Measurements from ENCODE around the gene NOTCH4.

The NOTCH4 gene

DNA sequence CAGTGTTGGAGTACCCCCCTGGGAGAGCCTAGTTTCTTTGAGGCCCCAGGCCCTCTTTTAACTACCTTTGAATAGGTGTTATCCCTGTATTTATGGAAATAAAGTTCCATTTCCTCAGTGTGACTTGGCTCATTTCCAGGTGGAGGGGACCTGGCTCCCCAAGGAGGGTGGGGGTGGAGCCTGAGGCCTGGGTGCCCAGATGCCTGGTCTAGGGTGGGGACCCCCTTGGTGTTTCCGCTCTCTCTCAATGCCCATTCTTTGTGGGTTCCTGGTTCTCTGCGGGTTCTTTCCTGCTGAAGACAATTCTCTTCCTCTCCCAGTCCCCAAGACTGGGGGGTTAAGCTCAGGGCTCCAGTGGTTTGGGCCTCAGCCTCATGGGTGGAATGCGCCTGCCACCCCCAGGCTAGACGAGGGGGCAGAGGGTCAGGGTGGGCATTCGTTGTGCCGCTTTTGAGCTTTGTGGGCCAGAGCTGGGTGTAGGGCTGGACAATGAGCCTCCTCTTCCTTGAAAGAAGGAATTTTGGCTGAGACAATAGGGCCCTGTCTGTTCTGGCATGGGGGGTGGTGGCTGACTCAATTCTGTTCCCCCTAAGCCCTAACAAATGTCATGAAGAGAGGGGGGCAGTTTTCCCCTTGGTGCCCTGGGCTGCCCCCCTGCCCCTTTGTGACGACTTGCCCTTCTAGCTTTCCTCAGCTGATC is 60.2 kb downstream of the NOTCH4 start:
- peak; percentile 70 for DNase-seq (ENCODE audit: low spot score)

DNA sequence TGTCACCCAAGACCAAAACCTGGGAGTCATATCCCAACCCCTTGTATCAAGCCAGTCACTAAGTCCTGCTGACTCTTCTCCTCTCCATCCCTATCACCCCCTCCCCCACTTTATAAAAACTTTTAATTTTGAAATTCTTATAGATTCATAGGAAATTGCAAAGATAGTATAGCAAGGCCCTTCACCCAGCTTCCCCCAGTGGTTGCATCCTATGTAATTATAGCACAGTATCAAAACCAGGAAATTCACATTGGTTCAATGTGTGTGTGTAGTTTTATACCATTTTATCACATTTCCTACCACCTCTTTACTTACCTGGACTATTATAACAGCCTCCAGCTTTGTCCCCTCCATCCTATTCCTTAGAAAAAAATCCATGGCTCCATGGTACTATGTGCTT is 65.8 kb downstream of the NOTCH4 start:
- no peak for DNase-seq (ENCODE audit: low spot score)

DNA sequence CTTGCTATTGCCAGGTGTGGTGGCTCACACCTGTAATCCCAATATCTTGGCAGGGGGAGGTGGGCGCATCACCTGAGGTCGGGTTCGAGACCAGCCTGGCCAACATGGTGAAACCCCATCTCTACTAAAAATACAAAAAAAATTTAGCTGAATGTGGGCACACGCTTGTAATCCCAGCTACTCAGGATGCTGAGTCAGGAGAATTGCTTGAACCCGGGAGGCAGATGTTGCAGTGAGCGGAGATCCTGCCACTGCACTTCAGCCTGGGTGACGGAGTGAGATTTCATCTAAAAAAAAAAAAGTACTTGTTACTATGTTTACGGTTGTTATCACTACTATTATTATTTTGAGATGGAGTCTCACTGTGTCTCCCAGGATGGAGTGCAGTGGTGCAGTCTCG is 67.0 kb downstream of the NOTCH4 start:
- DNase-seq (ENCODE audit: low spot score), result no peak

DNA sequence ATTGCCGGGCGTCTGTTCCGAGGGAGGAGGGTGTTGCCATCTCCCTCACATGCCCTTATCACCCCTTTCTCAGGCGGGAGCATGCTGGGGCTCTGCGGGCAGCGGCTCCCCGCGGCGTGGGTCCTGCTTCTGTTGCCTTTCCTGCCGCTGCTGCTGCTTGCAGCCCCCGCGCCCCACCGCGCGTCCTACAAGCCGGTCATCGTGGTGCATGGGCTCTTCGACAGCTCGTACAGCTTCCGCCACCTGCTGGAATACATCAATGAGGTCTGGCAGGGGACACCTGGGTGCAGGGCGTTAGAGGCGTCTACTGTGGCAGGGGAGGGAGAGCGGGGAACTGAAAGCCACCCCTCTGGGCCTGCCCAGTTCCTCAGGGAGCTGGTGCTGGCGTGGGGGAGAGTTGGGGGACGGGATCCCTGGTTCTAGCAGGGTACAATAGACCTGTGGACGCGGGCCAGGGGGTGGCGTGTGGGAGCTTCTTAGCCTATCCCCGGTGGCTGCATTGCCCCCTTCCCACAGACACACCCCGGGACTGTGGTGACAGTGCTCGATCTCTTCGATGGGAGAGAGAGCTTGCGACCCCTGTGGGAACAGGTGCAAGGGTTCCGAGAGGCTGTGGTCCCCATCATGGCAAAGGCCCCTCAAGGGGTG is 69.2 kb downstream of the NOTCH4 start:
- peak; percentile 53 for DNase-seq (ENCODE audit: low spot score)

DNA sequence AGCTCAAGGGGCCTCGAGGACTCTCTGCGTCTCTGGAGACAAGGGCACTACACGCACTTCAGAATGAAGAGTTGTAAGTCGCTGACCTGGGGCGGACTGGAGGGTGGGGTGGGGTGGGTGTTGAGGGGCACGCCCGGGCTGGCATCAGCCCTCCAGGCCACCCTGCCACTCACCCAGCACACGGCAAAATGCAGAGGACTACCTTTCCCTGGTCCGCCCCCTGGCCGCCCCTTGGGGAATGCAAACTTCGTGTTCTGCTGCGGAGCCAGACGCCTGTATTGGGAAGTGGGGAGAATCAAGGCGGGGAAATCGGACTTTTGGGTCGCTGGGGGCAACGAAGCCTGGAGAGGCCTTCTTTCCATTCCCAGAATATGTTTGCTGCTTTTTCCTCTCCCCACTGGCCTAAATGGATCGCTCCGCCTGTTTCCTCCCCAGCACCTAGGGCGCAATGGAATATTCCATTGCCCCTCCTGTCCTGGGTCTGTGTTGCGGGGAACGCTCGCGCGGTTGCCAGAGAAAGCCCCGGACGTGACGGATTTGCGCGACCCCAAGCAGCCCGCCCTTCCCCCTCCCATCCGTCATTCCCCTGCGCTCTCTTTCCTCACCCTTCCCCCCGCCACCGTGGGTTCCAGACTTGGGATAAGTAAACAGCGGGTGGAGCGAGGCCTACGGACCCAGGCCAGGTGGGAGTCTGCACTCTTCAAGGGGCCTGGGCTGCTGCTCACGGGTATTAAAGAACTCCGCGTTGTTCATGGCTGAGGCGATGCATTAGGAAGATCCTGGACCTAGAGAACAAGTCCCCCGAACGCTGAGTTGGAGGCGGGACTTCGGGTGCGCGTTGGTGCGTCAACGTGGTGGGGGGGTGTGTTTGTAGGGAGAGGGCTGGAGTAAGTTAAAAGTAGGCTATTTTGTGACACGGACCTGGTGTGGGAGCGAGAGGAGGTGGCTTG is 70.0 kb downstream of the NOTCH4 start, which contains the start of gene PPT2:
TSS of gene PPT2 (plus strand) at position 578 of the 950 bp plus-strand sequence. CDS start 454 bp downstream, outside the sequence.
- DNase-seq (ENCODE audit: low spot score), result peak; percentile 94

DNA sequence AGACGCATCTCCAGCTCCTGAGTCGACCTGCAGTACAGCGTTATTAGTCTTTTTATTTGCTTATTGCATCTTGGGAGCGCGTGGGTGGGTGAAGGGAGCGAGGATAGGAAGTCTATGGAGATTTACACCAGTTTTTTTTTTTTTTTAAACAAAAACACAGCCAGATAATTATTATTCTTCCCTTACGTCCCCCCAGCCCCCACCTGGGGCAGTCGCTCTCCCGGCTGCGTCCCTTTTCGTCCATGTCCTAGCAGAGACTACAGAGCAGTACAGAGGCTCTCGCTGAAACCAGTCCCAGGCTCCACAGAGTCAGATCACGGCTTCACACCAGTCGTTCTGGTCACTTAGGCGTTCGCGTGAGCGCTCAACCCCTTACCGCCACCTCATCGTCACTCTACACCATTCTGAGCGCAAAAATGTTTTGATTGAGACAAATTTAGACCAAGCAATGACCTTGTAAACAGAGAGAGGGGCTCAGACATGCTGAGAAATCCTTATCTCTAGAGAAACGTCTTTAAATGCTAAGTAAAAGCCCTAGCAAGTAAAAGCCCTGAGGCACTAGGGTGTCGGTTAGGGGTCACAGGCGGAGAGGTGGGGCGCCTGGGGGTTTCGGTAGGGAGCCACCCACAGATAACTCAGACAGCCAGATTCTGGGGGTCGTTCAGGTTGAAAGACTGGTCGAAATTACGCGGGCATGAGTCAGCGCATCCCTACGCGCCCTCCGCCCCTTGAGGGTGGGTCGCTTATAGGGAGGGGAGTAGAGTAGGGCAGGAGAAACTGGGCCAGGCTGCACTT is 70.9 kb downstream of the NOTCH4 start:
- DNase-seq (ENCODE audit: low spot score), result no peak

DNA sequence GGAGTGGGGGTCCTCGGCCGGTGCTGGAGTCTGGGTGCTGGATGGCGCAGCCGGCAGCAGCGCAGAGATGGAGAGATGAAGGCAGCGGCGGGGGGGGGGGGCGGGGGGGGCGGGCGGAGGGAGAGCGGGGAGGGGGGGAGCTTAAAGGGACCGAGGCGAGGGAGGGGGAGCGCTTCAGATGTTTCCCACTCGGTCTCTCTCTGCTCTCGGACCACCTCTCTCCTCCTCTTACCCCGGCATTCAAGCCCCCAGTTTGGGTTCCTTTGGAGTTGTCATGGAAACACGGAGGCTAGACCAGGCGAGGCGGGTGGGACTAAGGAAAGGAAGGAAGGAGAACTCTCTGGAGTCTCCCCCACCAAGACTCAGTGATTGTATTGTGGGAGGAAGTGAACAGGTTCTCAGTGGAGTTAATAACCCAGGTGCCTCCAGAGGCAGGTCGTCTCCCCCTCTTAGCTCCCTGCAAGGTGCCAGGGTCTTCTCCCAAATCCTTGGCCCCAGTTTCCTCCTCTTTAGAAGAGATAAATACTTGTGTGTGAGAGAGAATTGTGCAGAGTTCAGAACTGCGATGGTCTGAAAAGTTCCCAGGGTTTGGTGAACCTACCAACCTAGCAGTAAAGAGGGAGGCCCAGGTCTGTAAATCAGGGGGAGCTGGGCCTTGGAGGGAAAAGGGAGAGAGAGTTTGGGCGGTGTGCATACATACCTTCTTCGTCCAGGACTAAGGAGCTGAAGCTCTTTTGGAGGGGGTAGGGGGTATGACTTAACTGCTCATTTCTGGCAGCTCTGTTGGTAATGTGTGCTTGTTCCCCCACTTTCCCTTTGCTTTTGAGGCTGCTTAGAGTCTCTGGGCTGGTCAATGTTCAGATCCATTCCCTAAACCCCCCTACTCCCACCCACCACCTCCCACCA is 71.8 kb downstream of the NOTCH4 start, which contains the start of gene PRRT1:
TSS of gene PRRT1 (minus strand) at position 77 of the 906 bp plus-strand sequence. CDS start 112 bp downstream, outside the sequence.
- DNase-seq (ENCODE audit: low spot score), result peak; percentile 52

DNA sequence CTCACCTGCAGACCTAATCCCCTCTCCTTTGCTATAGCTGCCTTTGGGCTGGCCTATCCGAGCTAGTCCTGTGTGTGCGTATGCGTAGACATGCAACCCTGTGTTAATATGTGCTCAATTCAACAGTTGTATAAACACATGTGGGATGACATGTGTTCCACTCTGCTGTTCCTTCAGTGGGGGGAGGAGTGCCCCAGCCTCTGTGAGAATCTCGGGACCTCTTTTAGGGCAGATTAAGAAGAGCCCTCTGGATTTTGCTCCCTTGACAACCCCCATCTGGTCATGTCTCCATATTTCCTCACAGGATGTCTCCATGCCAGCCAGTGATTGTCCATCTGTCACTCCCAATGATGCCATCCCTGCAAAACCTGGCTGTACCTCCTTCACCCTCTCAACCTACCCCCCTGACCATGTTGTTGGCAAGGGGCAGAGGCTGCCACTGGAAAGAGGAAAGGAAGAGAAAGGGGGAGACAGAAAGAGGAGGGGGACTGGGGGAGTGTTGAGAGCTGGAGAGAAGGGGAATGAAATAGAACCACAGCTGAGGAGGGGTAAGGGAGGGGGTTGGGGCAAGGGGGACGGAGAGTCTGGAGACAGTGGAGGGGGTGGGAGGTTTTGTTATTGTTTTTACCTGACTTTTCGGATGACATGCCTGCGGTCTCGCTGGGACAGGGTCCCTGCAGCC is 72.5 kb downstream of the NOTCH4 start:
- no peak for DNase-seq (ENCODE audit: low spot score)

DNA sequence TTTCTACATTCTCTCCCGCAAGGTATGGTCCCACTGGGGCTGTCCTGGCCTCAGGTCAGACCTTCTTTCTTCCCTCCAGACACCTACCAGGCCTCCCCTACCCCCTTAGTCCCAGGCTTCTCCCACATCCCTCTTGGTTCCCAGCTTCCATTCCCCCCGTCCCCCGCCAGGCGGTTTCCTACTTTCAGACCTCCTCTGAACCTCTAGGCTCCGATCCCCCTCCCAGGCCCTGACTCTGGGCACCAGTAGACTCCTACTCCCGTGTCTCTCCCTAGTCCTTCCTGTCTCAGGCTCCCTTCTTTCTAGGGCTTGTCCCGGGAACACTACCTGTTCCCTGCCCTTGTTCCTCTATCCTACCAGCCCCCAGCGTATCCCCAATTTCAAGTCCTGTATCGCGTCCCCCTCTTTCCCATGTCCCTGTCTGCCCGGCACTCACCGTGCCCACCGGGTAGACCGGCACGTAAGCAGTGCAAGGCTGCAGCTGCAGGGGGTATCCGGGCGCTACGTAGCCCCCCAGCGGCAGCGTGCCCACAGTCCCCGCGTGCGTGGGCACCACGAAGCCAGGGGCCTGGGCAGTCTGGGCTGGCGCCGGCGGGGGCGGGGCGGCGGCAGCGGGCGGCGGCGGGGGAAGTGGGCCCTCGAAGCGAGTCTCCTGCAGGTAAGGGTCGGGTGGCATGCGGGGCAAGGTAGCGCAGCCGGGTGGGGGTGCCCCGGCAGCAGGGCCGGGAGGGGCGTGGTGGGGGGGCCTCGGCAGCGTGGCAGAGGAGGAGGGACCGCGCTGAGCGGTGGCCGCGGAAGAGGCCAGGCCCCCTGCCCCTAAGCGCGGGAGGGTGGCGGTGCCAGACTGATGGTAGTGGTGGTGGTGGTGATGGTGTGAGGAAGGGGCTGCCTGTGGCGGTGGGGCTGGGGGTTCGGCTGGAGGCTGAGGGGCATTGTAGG is 73.7 kb downstream of the NOTCH4 start:
- no peak for DNase-seq (ENCODE audit: low spot score)

DNA sequence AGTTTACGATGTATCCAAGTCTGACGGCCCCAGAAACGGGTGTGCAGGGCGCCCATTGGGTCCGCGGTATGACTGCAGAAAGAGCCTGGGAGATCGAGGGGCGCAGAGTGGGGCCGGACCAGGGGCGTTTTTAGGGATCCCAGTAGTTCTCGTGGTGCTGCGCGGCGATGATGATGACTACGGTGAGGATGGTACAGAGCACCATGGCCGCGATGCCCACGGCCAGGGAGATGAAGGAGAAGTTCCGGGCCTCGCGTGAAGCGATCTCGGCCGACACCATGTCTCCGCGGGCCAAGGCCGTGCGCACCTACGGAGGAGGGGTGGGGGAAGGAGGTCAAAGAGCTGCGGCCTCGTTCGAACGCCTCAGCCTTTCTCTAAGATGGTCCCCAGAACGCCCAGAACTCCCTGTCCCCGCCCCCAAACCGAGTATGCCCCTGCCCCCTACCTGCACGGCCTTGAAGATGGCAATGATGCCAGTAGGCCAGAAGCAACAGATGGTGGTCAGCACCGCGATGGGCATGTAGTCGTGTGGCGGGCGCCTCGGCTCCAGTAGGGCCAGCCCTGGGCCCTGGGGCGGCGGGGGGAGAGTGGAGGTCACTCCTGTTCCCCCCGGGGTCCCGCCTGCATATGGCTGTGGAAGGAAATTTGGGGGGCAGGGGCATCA is 74.6 kb downstream of the NOTCH4 start:
- no peak for DNase-seq (ENCODE audit: low spot score)

DNA sequence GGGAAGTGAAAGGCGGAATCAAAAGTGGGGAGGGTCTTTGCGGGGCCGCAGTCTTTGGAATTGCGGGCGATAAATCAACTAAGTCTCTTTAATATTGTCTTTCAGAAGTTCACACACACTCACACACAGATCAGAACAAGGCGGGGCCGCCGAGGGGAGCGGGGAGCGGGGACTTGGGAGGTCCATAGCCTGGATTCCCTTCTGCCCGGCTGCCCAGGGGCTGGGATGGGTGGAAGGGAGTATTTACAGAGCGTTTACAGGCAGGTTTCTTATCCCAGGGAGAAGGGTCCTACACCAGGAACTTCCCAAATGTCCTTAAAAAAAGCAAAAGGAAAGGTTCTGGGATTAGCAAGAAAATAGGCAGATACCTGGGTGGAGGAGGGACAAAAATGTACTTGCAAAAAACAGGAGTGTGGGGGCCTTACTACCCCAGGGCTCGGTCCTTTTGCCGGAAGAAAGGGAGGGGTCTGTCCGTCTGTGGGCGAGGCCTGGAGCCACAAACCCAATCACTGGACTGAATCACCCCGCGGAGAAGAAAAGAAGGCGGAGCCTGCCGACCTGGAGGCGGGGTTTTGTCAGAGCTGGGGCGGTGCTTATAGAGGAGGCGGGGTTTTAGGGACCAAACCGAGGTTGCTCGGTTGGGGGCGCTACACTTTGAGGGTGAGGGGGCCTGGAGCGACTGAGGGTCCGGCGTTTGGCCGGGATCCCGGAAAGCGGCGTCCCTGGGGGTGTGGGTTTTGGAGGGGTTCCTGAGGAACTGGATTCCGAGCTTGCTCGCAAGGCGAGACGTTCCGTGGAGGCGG is 75.4 kb downstream of the NOTCH4 start:
- no peak for DNase-seq (ENCODE audit: low spot score)

DNA sequence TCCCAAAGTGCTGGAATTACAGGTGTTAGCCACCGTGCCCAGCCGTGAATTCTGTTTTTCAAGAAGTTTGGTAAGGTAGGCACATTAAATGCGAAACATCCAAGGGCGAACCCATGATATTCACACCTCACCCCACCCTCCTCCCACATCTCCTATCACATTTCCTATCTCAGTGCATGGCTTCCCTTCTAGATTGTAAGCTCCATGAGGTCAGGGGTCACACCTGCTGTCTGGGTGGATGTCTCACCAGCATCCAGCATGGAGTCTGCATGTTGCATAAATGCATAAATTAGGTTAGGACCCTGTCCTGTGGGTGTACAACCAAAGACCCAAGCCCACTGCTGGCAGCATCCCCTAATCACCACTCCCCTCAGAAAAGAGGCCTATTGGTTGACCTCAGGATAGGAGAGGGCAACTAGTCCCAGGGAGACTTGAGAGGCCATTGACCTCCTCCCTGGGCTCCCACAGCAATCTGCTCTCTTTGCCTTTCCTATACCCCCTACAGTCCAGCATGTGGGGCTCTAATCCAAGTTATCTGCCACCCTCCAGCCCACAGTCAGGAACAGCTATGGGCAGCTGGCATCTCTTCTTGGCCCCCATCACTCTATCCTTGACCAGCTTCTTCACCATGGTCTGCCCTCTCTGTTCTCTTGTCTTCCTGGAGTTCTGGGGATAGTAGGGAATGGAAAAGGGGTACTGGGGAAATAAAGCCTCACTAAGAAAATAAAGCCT is 76.3 kb downstream of the NOTCH4 start:
- no peak for DNase-seq (ENCODE audit: low spot score)

DNA sequence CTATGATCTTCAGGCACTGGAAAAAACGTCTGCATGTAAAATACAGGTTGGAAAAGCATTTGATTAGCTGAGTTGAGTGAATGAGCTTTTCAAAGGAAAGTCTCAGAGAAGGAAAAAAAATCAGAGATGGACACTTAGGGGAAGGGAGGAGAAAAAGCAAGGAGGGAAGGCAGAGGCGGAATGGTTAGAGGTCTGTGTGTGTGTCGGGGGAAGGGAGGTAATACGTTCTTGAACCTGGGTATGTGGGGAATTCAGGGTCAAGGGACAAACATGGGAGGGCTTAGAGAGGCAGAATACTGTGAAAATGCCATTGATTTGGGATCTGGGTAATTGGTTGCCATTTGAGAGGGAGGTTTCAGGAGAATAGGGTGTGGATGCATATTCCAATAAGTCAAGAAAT is 77.2 kb downstream of the NOTCH4 start:
- DNase-seq (ENCODE audit: low spot score), result no peak

DNA sequence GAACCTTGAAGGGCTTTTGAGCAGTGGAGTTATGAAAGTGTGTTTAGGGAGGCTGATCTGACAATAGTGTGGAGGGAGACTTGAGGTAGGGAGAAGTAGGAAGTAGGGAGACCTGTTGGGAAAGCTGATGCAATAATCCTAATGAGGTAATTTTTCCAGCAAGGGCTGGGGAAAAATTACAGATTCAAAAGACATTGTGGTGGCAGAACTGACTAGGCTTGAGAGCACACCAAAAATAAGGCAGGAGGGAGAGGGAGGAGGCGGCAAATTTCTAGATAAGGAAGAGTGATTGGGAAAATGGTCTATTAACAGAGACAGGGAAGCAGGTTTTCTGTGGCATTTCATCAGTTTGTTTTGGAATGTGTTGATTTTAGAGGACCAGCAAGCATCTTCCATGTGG is 77.6 kb downstream of the NOTCH4 start:
- DNase-seq (ENCODE audit: low spot score), result peak; percentile 58

Data from putamen (tissue), 1 donor.